HepG2 (cell line): Measurements from ENCODE around the gene TBCCD1. TPM values are rescaled to one million over a fixed set of nuclear protein-coding genes. Genes with fewer than 3 reads are reported as not detected.

Experiments used
- AHR ChIP-seq: IDR thresholded peaks from 2 replicates; pipeline ENCODE4 v1.6.1; 2018; ENCODE audit warnings: missing genetic modification reagents, missing compliant biosample characterization
- ARID5B ChIP-seq: IDR thresholded peaks from 2 replicates; pipeline ENCODE4 v1.4.0; 2020; ENCODE audit warnings: mild to moderate bottlenecking, missing genetic modification reagents
- BRD4 ChIP-seq: sonication (generic); formaldehyde crosslinking; IDR thresholded peaks from 2 replicates; pipeline ENCODE4 v1.4.0; 2020; ENCODE audit warnings: missing genetic modification reagents
- KDM4B ChIP-seq: sonication (generic); formaldehyde crosslinking; IDR thresholded peaks from 2 replicates; pipeline ENCODE4 v1.4.0; 2020; ENCODE audit warnings: missing genetic modification reagents
- TBL1XR1 ChIP-seq: fragments of 150-350 bp; IDR thresholded peaks from 2 replicates; pipeline ENCODE4 v1.6.1; 2014; ENCODE audit warnings: borderline replicate concordance, low read length; ENCODE audit not compliant: partially characterized antibody
- polyA plus RNA-seq, 8 experiments: library from polyadenylated mRNA; depleted of rRNA in 3 of 8; stranded (reverse) in 7 of 8; unstranded in 1 of 8; fragments of >200 nt; fragmentation: Illumina TruSeq in 4 of 8; extraction: Trizol in 4 of 8; gene quantifications; 2 replicates each; pipeline versions ENCODE4 v1.2.1 to v1.2.3, GENCODE V29; 2011 to 2016; ENCODE audit warnings: low read depth in 4 of 8, missing spikeins in 1 of 8, mixed read lengths in 1 of 8; ENCODE audit not compliant: insufficient read depth in 1 of 8
- total RNA-seq, 5 experiments: library from RNA; depleted of rRNA; stranded (reverse); fragments of >200 nt; fragmentation: Illumina TruSeq; extraction: Trizol; gene quantifications; 2 replicates each; pipeline ENCODE4 v1.2.3, GENCODE V29; 2016; ENCODE audit warnings: low read depth in 1 of 5
- TF ChIP-seq, protein P1 (sequence below): sonication (generic); formaldehyde crosslinking; IDR thresholded peaks from 2 replicates; pipeline ENCODE4 v1.4.0; 2020; ENCODE audit warnings: missing genetic modification reagents
- TF ChIP-seq, protein P2 (sequence below): sonication (generic); formaldehyde crosslinking; IDR thresholded peaks from 2 replicates; pipeline ENCODE4 v1.4.0; 2020; ENCODE audit warnings: missing genetic modification reagents; ENCODE audit errors: not compliant biosample characterization

The TBCCD1 gene
- total and polyA plus RNA-seq, 2 of the 13 experiments (the other 11 are each of a cell fraction or from before 2014, with no cell fraction given), result 13.6 to 16.2 TPM

- TF ChIP-seq, protein P1, sequence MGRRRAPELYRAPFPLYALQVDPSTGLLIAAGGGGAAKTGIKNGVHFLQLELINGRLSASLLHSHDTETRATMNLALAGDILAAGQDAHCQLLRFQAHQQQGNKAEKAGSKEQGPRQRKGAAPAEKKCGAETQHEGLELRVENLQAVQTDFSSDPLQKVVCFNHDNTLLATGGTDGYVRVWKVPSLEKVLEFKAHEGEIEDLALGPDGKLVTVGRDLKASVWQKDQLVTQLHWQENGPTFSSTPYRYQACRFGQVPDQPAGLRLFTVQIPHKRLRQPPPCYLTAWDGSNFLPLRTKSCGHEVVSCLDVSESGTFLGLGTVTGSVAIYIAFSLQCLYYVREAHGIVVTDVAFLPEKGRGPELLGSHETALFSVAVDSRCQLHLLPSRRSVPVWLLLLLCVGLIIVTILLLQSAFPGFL, result no peak
- TF ChIP-seq, protein P2, sequence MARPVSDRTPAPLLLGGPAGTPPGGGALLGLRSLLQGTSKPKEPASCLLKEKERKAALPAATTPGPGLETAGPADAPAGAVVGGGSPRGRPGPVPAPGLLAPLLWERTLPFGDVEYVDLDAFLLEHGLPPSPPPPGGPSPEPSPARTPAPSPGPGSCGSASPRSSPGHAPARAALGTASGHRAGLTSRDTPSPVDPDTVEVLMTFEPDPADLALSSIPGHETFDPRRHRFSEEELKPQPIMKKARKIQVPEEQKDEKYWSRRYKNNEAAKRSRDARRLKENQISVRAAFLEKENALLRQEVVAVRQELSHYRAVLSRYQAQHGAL (CRISPR knock-in tag), result no peak
- TF ChIP-seq ARID5B (CRISPR knock-in tag) (no peak), AHR (CRISPR knock-in tag) (no peak), BRD4 (CRISPR knock-in tag) (no peak), TBL1XR1 (no peak), KDM4B (CRISPR knock-in tag) (no peak)
Measured at GRCh38 chr3:186534113-186534669, 32.9 kb downstream of the TBCCD1 start (continued).
